Activated naive CD4-positive, alpha-beta T cell treated with anti-CD3 and anti-CD28 coated beads for 36 hours (primary cell): ENCODE data around the gene UHMK1. TPM values are rescaled to one million over a fixed set of nuclear protein-coding genes. Genes with fewer than 3 reads are reported as not detected.
"Not testable (repeated sequence)": the region's sequence is repeated elsewhere in the genome, so short reads cannot be mapped to it uniquely, and the experiment has no call there.

Source experiments
- CTCF ChIA-PET: fragments of 350-600 bp; sonication (Branson Sonifier 250); formaldehyde crosslinking; loops from one replicate; lab custom pipeline; 2021; ENCODE audit warnings: antibody characterized with exemption; lab: Charles Lee
- DNase-seq: peaks from one replicate; pipeline ENCODE4 v3.0.0-alpha.2; 2020
- H3K27ac Mint-ChIP-seq: one replicate; pipeline ENCODE4 v1.8.0; 2021; ENCODE audit warnings: mild to moderate bottlenecking, mixed read lengths
- H3K27me3 Mint-ChIP-seq: one replicate; pipeline ENCODE4 v1.8.0; 2021; ENCODE audit warnings: low read depth, mixed read lengths
- H3K36me3 Mint-ChIP-seq: one replicate; pipeline ENCODE4 v1.8.0; 2021; ENCODE audit warnings: low read depth, mixed read lengths
- H3K4me1 Mint-ChIP-seq: one replicate; pipeline ENCODE4 v1.8.0; 2021; ENCODE audit warnings: low read depth, mixed read lengths
- H3K4me3 Mint-ChIP-seq: one replicate; pipeline ENCODE4 v1.8.0; 2021; ENCODE audit warnings: mild to moderate bottlenecking, moderate library complexity, mixed read lengths
- H3K9me3 Mint-ChIP-seq: one replicate; pipeline ENCODE4 v1.8.0; 2021; ENCODE audit warnings: mixed read lengths
- intact Hi-C: fragments of 100-400 bp; cut with micrococcal nuclease; formaldehyde crosslinking; loops from one replicate; pipeline ENCODE4 v1.15.1; 2023
- total RNA-seq, 2 experiments: library from RNA; stranded (reverse); gene quantifications; one replicate each; pipeline ENCODE4 v1.2.3, GENCODE V29; 2021

Gene UHMK1
- total RNA-seq, 2 experiments from 2014 or later, result 43.4 to 43.7 TPM

DNA sequence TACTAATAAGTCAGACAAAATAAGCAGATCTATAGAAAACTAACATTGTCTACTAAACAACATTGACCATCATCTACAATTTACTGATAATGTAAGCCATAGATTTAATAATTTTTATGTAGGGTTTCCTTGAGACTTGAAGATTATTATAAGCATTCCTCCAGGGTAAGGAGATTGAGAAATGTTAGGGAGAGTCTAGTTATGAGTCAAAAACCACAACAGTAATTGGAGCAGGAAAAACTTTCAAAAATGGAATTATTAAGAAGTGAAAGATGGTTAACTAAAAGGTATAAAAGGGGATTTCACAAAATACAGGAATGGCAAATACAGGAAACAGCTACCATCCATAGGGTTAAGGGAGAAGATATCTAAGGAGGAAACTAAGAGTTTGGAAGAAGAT is 12.4 kb upstream of the UHMK1 start:
- CTCF ChIA-PET, result no interaction called here
- no peaks in the 10 kb centered on the region for H3K36me3 Mint-ChIP-seq
- no peak overlapping the region for H3K27ac Mint-ChIP-seq
- H3K9me3 Mint-ChIP-seq, result no peaks in the 10 kb centered on the region
- no peak overlapping the region for H3K4me3 Mint-ChIP-seq
- no peak for DNase-seq
- peaks cover 15% of the 10 kb centered on the region for H3K27me3 Mint-ChIP-seq
- H3K4me1 Mint-ChIP-seq, result no peaks in the 10 kb centered on the region
- intact Hi-C loops, result no loop called here

DNA sequence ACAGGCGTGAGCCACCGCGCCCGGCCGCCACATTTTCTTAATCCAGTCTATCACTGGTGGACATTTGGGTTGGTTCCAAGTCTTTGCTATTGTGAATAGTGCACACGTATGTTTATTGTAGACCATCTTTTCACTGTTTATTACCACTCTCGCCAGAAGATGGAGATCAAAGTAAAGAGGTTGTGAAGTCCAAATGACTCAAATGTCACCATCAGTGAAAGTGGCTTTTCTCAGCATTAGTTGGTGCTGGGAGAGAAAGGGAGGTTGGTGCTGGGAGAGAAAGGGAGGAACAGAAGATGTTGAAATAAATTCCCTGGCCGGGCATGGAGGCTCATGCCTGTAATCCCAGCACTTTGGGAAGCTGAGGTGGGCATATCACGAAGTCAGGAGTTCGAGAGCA is 10.4 kb upstream of the UHMK1 start:
- Mint-ChIP-seq H3K27me3 (peaks cover 15% of the 10 kb centered on the region), H3K4me1 (no peaks in the 10 kb centered on the region), H3K27ac (no peak overlapping the region), H3K9me3 (no peaks in the 10 kb centered on the region), H3K36me3 (no peaks in the 10 kb centered on the region), H3K4me3 (no peak overlapping the region)
- DNase-seq, result no peak
- CTCF ChIA-PET, result no interaction called here
- intact Hi-C loops, result no loop called here

DNA sequence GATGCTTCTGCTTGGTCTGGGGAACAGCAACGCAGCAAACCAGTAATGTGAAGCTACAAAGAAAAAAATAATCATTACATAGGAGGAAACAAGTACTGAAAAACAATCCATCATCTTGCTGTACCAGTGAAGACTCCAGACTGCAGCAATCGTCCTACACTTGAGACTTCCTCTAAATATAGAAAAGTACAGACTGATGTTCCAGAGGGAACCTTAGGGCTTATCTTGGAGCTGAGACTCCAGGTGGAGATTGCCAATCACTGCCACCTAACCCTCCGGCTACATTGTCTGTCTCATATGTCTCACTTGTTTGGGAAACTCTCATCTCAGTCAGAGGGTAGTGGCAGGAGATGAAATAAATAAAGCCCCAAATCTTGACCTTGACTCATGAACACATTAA is 9.4 kb upstream of the UHMK1 start:
- Mint-ChIP-seq H3K9me3 (no peaks in the 10 kb centered on the region), H3K4me3 (no peak overlapping the region), H3K27ac (no peak overlapping the region), H3K4me1 (no peaks in the 10 kb centered on the region), H3K36me3 (no peaks in the 10 kb centered on the region), H3K27me3 (peaks cover 15% of the 10 kb centered on the region)
- intact Hi-C loops, result no loop called here
- CTCF ChIA-PET, result no interaction called here
- DNase-seq, result no peak

DNA sequence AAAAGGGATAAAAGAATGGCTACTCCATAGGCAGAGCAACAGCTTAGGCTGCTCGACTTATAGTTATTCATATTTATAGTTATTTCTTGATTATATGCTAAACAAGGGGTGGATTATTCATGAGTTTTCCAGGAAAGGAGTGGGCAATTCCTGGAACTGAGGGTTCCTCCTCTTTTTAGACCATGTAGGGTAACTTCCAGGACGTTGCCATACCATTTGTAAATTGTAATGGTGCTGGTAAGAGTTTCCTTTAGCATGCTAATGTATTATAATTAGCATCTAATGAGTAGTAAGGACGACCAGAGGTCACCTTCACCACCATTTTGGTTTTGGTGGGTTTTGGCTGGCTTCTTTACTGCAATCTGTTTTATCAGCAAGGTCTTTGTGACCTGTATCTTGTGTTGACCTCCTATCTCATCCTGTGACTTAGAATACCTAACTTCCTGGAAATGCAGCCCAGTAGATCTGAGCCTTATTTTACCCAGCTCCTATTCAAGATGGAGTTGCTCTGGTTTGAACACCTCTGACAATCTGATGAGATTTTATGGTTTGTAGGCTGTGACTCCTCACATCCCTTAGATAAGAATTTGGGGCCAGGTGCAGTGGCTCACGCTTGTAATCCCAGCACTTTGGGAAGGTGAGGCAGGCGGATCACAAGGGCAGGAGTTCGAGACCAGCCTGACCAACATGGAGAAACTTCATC is 1.9 kb upstream of the UHMK1 start:
- H3K4me1 Mint-ChIP-seq, result peaks cover 28% of the 10 kb centered on the region
- H3K27me3 Mint-ChIP-seq, DNase-seq, H3K9me3 Mint-ChIP-seq, H3K4me3 Mint-ChIP-seq, CTCF ChIA-PET, H3K36me3 Mint-ChIP-seq, H3K27ac Mint-ChIP-seq: not testable (repeated sequence)
- intact Hi-C loops, result loop anchor here (5.0 to 10.0 kb wide), 4 partner anchors 132 to 731 kb away; partner anchors contain the start of genes ATF6 and HSD17B7

DNA sequence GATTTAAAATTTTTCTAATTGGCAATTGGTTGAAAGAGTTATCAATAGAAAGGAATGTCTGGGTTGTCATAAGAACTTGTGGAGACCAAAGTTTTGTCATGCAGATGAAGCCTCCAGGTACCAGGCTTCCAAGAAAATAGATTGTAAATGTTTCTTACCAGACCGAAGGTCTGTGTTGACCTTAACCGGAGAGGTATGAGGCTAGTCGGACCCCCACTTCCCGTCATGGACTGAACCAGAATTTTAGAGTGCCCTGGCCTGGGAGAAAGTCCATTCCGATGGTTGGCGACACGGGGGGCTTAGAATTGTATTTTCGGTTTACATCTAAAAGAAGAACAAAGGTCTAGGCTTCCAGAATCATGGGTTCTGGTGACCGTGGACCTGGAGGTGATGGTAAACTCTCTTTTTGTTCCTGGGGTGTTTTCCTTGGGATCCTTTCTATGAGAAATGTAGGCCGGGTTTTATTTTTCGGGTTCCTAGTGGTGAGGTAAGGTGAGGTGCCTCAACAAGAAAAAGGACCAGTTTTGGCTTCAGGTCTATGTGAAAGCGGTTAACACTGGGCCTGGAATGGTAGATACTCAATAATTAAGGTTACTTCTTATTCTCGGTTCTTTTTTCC is 405 bp upstream of the UHMK1 start:
- CTCF ChIA-PET, result no interaction called here
- H3K27me3 Mint-ChIP-seq, result no peaks in the 10 kb centered on the region

DNA sequence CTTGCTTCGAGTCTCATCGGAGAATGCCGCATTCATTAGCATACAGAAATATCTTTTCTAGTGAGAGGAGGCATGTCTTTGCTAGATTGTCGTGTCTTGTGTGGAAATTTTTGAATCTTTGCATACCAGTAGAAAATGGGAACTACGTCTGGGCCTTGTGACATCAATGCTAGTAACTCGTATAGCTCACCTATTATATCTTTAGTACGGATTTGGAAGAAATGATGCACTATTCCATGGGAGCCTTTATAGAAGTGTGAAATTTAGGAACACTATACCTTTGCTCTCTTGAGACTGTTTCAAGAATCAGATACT is 835 bp downstream of the UHMK1 start:
- Mint-ChIP-seq H3K27ac (peak overlapping the region; percentile 78), H3K9me3 (no peaks in the 10 kb centered on the region), H3K36me3 (peaks cover 14% of the 10 kb centered on the region), H3K4me1 (peaks cover 38% of the 10 kb centered on the region), H3K4me3 (peak overlapping the region; percentile 84), H3K27me3 (no peaks in the 10 kb centered on the region)
- CTCF ChIA-PET, result interaction anchor here (0.6 to 1.0 kb wide), 2 partner anchors 19 to 33 kb away, joined by 3 to 4 read pairs; no protein-coding TSS in a partner anchor
- DNase-seq, result no peak
- intact Hi-C loops, result loop anchor here (5.0 to 10.0 kb wide), 4 partner anchors 129 to 734 kb away; partner anchors contain the start of genes ATF6 and HSD17B7

More for the DNA sequence above, 405 bp upstream of the UHMK1 start:
- peaks cover 12% of the 10 kb centered on the region for H3K36me3 Mint-ChIP-seq
- H3K4me3 Mint-ChIP-seq, result peak overlapping the region; percentile 84
- DNase-seq, result no peak
- H3K9me3 Mint-ChIP-seq, result no peaks in the 10 kb centered on the region
- intact Hi-C loops, result loop anchor here (1.0 to 10.0 kb wide), 7 partner anchors 64 to 824 kb away; partner anchors contain the start of genes ATF6, HSD17B7, NOS1AP and NUF2
- H3K4me1 Mint-ChIP-seq, result peaks cover 36% of the 10 kb centered on the region
- H3K27ac Mint-ChIP-seq, result peak overlapping the region; percentile 89

DNA sequence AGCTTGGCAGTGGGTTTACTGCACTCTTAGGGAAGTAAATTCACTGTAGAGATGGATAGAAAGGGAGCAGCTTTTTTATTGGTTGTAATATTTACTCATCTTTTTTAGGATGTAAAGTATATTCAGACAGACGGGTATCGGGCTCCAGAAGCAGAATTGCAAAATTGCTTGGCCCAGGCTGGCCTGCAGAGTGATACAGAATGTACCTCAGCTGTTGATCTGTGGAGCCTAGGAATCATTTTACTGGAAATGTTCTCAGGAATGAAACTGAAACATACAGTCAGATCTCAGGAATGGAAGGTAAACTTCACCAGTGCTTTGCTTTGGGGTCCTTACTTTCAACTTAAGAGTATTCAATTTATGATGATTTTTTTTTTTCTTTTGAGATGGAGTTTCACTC is 3.2 kb downstream of the UHMK1 start:
- no peaks in the 10 kb centered on the region for H3K9me3 Mint-ChIP-seq
- CTCF ChIA-PET, result interaction anchor here (0.6 to 0.7 kb wide), 2 partner anchors 80 to 935 kb away, joined by 4 read pairs; no protein-coding TSS in a partner anchor
- H3K4me3 Mint-ChIP-seq, result no peak overlapping the region
- H3K27ac Mint-ChIP-seq, result no peak overlapping the region
- DNase-seq, result no peak
- no peaks in the 10 kb centered on the region for H3K27me3 Mint-ChIP-seq
- peaks cover 15% of the 10 kb centered on the region for H3K36me3 Mint-ChIP-seq
- peaks cover 38% of the 10 kb centered on the region for H3K4me1 Mint-ChIP-seq
- intact Hi-C loops, result no loop called here

DNA sequence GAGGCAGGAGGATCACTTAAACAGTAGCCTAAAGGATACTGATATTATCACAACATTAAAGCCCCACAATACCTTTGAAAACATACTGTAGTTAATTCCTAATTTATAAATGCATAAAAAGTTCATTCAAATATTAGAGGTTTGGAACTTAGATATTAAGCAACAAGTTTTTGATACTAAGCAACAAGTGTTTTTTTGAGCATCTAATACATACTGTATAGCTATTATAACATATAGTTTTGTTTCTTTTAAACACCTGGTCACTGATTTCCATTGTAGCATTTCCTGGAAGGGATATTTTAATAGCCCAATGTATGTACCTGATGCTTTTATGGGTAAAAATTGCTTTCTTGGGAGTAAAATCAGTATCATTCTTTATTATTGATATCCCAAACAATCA is 4.5 kb downstream of the UHMK1 start:
- H3K27me3 Mint-ChIP-seq, result no peaks in the 10 kb centered on the region

DNA sequence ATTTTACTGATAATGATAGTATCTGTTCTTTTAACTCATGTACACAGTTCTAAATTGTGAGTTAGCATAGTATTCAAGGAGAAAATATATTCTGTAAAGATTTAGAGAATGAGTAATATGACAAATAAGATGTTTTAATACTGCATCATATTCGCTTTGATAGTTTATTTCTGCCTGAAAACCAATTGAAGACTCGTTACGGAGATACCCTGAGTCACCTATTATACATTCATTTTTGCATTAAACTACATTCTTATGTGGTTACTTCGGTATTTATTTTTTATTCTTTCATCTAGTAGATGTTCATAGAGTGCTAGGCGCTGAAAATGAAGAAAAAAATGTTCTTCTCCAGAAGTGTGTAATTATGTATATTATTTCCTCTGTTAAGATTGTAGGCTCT is 5.3 kb downstream of the UHMK1 start:
- CTCF ChIA-PET, result no interaction called here
- intact Hi-C loops, result no loop called here
- Mint-ChIP-seq H3K4me1 (peaks cover 30% of the 10 kb centered on the region), H3K27me3 (no peaks in the 10 kb centered on the region), H3K27ac (no peak overlapping the region), H3K36me3 (peaks cover 23% of the 10 kb centered on the region), H3K4me3 (no peak overlapping the region), H3K9me3 (no peaks in the 10 kb centered on the region)
- DNase-seq, result no peak

More for the DNA sequence above, 4.5 kb downstream of the UHMK1 start:
- Mint-ChIP-seq H3K27ac (no peak overlapping the region), H3K9me3 (no peaks in the 10 kb centered on the region), H3K4me1 (peaks cover 35% of the 10 kb centered on the region), H3K4me3 (no peak overlapping the region), H3K36me3 (peaks cover 22% of the 10 kb centered on the region)
- DNase-seq, result no peak
- CTCF ChIA-PET, result no interaction called here
- intact Hi-C loops, result no loop called here

DNA sequence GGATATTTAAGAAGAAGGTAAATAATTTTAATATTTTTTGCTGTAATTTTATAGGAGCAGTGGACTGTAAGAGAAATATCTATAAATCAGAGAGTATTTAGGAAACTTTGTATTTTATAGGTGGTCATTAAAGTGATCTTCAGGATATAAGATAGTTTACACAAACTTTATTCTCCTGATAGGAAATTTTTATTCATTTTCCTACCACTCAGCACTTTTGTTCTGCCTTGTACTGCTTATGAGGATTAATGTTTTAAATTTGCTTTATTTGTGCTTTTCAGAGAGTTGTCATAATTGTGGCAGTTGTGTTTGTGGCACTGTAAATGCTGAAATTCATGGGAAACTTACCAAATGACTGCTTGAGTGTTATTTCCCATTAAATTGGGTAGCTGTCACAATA is 29.7 kb downstream of the UHMK1 start:
- intact Hi-C loops, result no loop called here
- DNase-seq, result no peak
- Mint-ChIP-seq H3K4me3 (no peak overlapping the region), H3K27me3 (no peaks in the 10 kb centered on the region), H3K9me3 (no peaks in the 10 kb centered on the region), H3K36me3 (peaks cover 17% of the 10 kb centered on the region), H3K27ac (no peak overlapping the region), H3K4me1 (no peaks in the 10 kb centered on the region)
- CTCF ChIA-PET, result no interaction called here

DNA sequence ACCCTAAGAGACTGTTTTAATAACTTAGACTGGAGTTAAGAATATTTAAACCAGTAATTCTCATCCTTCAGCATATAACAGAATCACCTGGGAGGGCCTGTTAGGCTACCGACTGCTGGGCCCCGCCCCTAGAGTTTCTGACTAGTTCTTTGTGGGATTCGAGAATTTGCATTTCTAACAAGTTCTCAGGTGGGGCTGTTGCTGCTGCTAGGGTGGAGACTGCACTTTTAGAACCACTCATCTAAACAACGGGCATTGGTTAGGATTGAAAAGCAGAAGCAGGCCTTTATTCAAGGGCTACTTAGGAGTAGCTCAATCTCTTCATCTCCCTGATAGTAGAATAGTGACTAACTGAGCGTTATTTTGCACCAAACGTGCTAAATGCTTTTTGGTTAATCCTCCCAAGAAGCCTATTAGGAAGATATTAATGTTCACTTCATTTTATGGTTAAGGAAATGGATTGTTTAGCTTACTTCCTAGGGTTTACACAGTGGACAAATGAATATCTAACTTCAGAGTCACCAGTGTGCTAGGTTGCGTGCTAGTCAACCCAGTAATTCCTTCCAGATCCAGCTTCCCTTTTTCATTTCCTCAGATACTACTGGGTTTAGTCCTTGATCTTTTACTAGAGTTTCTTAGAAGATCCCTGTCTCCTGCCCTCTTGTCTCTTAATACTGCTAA is 32.8 kb downstream of the UHMK1 start:
- DNase-seq, result no peak
- H3K9me3 Mint-ChIP-seq, result no peaks in the 10 kb centered on the region
- no peaks in the 10 kb centered on the region for H3K27me3 Mint-ChIP-seq
- no peaks in the 10 kb centered on the region for H3K4me1 Mint-ChIP-seq
- CTCF ChIA-PET, result no interaction called here
- intact Hi-C loops, result no loop called here
- no peak overlapping the region for H3K4me3 Mint-ChIP-seq
- peaks cover 4% of the 10 kb centered on the region for H3K36me3 Mint-ChIP-seq
- H3K27ac Mint-ChIP-seq, result no peak overlapping the region

DNA sequence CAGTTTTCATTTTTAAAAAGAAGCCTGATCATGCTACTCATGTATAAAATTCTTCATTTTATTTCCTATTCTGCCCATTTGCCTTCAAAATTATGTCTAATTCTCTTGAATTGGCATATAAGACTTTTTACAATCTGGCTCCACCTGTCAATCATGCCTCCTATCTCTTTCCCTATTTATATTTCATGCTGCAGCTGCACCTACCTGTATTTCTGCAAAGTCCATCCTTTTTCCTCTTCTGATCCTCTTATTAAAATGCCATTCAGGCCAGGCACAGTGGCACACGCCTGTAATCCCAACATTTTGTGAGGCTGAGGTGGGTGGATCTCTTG is 33.3 kb downstream of the UHMK1 start:
- no peak overlapping the region for H3K4me3 Mint-ChIP-seq
- no peak overlapping the region for H3K27ac Mint-ChIP-seq
- no peaks in the 10 kb centered on the region for H3K4me1 Mint-ChIP-seq
- intact Hi-C loops, result no loop called here
- no peak for DNase-seq
- no peaks in the 10 kb centered on the region for H3K9me3 Mint-ChIP-seq
- peaks cover 4% of the 10 kb centered on the region for H3K36me3 Mint-ChIP-seq
- no peaks in the 10 kb centered on the region for H3K27me3 Mint-ChIP-seq
- CTCF ChIA-PET, result interaction anchor here (1.5 kb wide), 1 partner anchor 32 kb away, joined by 3 read pairs; no protein-coding TSS in a partner anchor
